Neutrophil (primary cell): Measurements from ENCODE around the gene MKRN1.

Experiments
- H3K27ac ChIP-seq: fragments of 200-600 bp; sonication (generic); 2 replicates; pipeline ENCODE4 v1.5.1; 2016; ENCODE audit warnings: mild to moderate bottlenecking, moderate library complexity
- H3K27me3 ChIP-seq: fragments of 200-600 bp; sonication (generic); 2 replicates; pipeline ENCODE4 v1.6.0; 2016; ENCODE audit warnings: mild to moderate bottlenecking
- H3K36me3 ChIP-seq: fragments of 200-600 bp; sonication (generic); 2 replicates; pipeline ENCODE4 v1.5.1; 2017
- H3K4me1 ChIP-seq, 2 experiments: fragments of 200-600 bp in 1 of 2; sonication (generic) in 1 of 2; 1 replicate in 1 of 2; 2 replicates in 1 of 2; pipeline versions ENCODE4 v1.5.1 to v1.6.1; 2013 to 2016; ENCODE audit warnings: low read depth in 1 of 2, low read length in 1 of 2, mild to moderate bottlenecking in 1 of 2, moderate library complexity in 1 of 2; ENCODE audit not compliant: control insufficient read depth in 1 of 2, insufficient read depth in 1 of 2
- H3K4me3 ChIP-seq, 2 experiments: fragments of 200-600 bp in 1 of 2; sonication (generic) in 1 of 2; 1 replicate in 1 of 2; 2 replicates in 1 of 2; pipeline ENCODE4 v1.5.1; 2013 to 2016; ENCODE audit warnings: low read depth in 1 of 2, low read length in 1 of 2, mild to moderate bottlenecking in 1 of 2, moderate library complexity in 1 of 2
- H3K9me3 ChIP-seq: fragments of 200-600 bp; sonication (generic); 2 replicates; pipeline ENCODE4 v1.5.1; 2016
- CTCF ChIP-seq: fragments of 200-600 bp; sonication (generic); IDR thresholded peaks from 2 replicates; pipeline ENCODE4 v1.5.1; 2016; ENCODE audit warnings: antibody characterized with exemption

MKRN1 gene, protein sequence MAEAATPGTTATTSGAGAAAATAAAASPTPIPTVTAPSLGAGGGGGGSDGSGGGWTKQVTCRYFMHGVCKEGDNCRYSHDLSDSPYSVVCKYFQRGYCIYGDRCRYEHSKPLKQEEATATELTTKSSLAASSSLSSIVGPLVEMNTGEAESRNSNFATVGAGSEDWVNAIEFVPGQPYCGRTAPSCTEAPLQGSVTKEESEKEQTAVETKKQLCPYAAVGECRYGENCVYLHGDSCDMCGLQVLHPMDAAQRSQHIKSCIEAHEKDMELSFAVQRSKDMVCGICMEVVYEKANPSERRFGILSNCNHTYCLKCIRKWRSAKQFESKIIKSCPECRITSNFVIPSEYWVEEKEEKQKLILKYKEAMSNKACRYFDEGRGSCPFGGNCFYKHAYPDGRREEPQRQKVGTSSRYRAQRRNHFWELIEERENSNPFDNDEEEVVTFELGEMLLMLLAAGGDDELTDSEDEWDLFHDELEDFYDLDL

DNA sequence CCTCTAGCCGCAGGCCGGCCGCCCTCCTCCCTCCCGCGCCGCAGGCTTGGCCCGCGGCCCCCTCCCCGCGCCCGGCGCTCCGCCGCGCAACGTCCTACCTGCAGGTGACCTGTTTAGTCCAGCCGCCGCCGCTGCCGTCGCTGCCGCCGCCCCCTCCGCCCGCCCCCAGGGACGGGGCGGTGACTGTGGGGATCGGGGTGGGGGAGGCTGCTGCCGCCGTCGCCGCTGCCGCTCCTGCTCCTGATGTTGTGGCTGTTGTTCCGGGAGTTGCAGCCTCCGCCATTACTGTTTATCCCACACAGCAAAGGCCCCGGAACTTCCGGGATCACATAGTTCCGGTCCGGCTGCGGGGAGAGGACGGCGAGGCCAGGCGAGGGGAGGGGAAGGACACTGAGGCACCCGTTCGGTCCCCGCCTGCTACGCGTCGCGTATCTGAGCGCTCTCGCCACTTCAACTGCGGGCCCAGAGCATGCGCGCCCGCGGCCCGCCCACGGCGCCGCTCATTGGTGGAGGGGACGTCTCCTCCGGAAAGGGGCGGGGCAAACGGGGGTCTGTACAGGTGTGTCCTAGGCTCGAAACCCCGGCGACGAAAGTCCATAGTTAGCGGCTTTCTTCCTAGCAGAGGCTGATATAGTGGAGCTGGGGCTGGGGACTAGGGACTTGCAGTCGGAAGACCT is at the start of gene MKRN1:
MKRN1 (minus strand) TSS at position 444 of the 677 bp plus-strand sequence; CDS start at position 283, 161 bp downstream.
- peak within 1 kb of the TSS; percentile 96 for H3K4me3 ChIP-seq
- H3K27ac ChIP-seq: peak within 1 kb of the TSS; percentile 96
- H3K36me3 ChIP-seq: peaks cover 7% of the 10 kb centered on the region
- H3K27me3 ChIP-seq: no peaks in the 10 kb centered on the region
- peak; percentile 33 for TF ChIP-seq CTCF
- no peaks in the 10 kb centered on the region for H3K9me3 ChIP-seq
- H3K4me1 ChIP-seq: peaks cover 27 to 30% of the 10 kb centered on the region in 2 experiments

DNA sequence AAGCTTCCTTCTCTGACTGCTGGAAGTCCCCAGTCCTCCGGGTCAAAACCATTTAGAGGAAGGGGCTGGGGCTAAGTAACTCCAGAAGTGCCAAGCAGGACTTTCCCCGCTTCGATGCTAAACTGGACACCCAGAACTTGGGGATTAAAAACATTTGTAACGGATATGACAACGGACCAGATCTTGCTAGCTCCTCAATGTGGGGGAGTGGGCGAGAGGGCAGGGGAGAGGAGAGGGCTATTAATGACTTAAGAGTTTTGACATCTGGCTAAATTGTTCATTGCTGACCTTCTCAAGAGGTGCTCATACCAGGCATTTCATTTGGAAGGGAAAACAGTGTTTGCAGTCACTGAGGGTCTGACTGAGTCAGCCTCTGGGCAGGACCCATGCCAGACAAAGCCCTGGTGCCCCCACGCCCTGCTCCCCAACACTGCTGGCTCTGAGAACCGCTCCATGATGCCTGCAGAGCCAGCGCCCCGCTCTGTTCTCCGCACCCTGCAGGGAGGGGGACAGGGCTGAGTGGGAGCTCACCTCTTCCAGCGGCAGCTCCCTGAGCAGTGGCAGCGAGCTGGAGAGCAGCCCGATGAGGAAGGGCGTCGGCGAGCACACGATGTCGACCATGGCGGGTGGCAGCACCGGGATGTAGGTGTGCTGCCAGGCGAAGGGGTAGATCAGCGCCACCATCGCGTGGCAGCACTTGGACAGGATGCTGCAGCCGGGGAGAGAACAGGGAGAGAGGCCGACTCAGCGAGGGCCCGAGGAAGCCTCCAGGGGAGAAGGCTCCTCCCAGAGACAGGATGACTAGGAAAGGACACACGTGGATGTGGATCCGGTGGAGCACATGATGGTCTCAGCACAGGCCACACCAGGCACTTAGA is 47.7 kb upstream of the MKRN1 start:
- Histone ChIP-seq H3K4me3 (no peak overlapping the region), H3K36me3 (no peaks in the 10 kb centered on the region), H3K4me1 (peaks cover 0 to 5% of the 10 kb centered on the region in 2 experiments), H3K27ac (no peak overlapping the region), H3K9me3 (no peaks in the 10 kb centered on the region), H3K27me3 (peaks cover 38% of the 10 kb centered on the region)
- TF ChIP-seq CTCF: no peak

- Histone ChIP-seq H3K27ac (no peak overlapping the region), H3K9me3 (no peaks in the 10 kb centered on the region), H3K4me1 (peaks cover 0 to 5% of the 10 kb centered on the region in 2 experiments), H3K4me3 (no peak overlapping the region), H3K27me3 (peaks cover 29% of the 10 kb centered on the region), H3K36me3 (no peaks in the 10 kb centered on the region)
- TF ChIP-seq CTCF: no peak
Measured at GRCh38 chr7:140526214-140526613, 46.9 kb upstream of the MKRN1 start.

DNA sequence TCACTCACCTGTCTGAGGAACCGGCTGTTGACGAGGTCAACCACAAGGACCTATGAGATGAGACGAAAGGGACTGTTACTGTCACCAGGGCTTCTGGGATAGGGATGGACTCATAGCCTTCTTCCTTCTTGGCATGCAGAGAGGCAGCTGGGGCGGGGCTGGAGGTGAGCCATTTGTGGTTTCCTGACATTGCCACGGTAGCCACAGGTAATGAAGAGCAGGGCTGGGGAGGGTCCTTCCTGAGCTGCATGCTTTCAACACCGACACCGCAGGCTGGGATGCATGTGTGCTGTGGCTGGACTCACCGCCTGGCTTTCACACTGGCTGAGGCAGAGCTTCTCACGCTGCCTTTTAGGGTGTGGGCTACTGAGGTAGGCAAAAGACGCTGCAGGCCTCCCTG is 46.4 kb upstream of the MKRN1 start:
- H3K36me3 ChIP-seq: no peaks in the 10 kb centered on the region
- no peak overlapping the region for H3K27ac ChIP-seq
- peaks cover 25% of the 10 kb centered on the region for H3K27me3 ChIP-seq
- TF ChIP-seq CTCF: no peak
- H3K4me3 ChIP-seq: no peak overlapping the region
- no peaks in the 10 kb centered on the region for H3K9me3 ChIP-seq
- peaks cover 0 to 5% of the 10 kb centered on the region in 2 experiments for H3K4me1 ChIP-seq

DNA sequence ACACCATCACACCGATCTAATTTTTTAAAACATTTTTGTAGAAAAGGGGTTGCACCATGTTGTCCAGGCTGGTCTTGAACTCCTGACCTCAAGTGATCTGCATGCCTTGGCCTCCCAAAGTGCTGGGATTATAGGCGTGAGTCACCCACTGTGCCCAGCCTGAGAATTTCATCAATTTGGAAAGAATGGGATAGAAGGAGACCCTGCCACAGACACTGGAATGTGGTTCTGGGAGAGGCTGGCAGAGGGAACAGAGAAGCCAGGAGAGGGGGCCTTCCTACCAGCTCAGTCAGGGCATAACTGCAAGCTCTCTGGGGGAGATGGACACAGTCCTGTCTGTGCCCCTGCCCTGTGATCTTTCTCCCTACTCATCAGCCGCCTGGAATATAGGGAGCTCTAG is 42.1 kb upstream of the MKRN1 start:
- H3K27me3 ChIP-seq: peaks cover 6% of the 10 kb centered on the region
- no peak for TF ChIP-seq CTCF
- H3K9me3 ChIP-seq: no peaks in the 10 kb centered on the region
- no peak overlapping the region for H3K4me3 ChIP-seq
- H3K27ac ChIP-seq: no peak overlapping the region
- peaks cover 0 to 5% of the 10 kb centered on the region in 2 experiments for H3K4me1 ChIP-seq
- no peaks in the 10 kb centered on the region for H3K36me3 ChIP-seq
